NOMO-1 (cell line): Measurements from ENCODE around the gene MOV10L1.
A peak's percentile ranks its signal among the peaks of the same experiment; 100 is the strongest.

Experiments
- DNase-seq, 2 experiments: peaks; one replicate each; lab custom pipeline; 2025; ENCODE audit not compliant: unreplicated experiment in 2 of 2; lab: John Stamatoyannopoulos, UW

Gene MOV10L1

DNA sequence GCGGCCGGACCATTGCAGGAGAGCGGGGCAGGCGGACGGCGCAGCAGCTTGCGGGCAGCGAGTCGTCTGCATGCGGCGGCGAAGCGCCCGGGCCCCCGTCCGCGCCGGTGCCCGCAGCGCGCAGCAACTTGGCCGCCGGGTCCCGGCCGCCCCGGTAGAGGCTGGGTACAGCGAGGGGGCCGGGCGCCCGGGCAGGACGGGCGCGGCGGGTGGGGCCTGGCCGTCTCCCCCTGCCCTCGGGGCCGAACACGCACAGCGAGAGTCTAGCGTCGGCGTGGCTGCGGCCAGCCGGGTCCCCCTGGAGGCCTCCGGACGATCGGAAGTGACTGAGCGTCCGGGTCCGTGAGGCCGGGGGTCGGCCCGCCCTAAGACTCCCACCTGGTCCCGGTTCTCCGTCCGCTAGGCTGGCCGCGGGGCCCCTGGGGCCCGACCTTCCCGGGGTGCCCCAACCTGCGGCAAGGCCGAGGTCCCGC is 95.1 kb downstream of the MOV10L1 start:
- DNase-seq = no peak

DNA sequence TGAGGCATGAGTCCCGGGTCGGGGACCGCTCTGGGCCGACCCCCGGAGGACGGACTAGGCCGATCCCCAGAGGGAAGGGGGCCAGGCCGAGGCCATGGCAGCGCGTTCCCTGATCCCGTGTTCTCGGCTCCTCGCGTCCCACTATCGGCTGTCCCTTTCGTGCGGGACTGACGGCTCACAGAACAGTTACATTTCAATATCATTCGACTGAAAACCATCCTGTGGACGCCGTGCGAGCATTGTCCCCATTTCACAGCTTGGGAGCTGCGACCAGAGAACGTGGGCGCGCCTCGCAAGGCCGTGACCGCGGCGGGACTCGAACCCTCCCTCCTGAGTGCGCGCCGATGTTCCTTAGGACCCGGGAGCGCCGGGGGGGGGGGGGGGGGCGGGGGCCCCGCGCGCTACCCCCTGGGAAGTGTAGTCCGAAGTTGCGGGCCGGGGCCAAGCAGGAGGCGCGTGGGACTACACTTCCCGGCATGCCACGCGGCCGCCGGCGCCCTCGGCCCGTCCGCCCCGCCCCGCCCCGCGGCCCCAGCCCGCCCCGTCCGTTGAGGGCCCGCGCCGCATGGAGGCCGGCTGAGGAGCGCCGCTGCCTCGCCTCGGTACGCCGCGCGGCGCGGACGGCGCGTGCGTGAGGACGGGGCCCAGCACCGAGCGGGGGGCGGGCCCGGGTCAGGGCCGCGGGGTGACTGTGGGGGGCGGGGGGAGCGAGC is 95.7 kb downstream of the MOV10L1 start, which contains the start of gene TRABD:
Gene TRABD, plus strand, starts transcription at position 539 of the 713 bp plus-strand sequence. CDS start 7,148 bp downstream, outside the sequence.
- peak; percentile 78 to 96 for DNase-seq

DNA sequence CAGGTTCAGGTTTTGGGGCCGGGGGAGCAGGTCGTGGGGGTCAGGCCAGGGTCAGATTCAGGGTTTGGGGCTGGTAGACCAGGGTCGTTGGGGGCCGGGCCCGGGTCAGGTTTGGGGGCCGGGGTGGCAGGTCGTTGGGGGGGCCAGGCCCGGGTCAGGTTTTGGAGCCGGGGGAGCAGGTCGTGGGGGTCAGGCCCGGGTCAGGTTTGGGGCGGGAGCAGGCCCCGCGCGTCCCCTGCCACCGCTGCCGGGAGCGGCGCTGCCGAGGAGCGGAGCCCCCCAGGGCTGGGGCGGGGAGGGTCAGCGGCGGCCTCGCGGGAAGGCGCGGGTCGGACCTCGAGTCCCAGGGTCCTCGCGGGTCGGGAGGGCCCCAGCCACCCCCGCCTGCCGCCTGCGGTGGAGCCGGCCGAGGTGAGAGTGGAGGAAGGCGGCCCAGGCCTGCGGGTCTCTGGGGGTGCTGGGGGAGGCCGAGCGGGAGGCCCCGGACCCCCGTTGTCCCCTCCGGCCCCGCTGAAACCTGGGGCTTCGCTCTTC is 96.4 kb downstream of the MOV10L1 start:
- DNase-seq = no peak

DNA sequence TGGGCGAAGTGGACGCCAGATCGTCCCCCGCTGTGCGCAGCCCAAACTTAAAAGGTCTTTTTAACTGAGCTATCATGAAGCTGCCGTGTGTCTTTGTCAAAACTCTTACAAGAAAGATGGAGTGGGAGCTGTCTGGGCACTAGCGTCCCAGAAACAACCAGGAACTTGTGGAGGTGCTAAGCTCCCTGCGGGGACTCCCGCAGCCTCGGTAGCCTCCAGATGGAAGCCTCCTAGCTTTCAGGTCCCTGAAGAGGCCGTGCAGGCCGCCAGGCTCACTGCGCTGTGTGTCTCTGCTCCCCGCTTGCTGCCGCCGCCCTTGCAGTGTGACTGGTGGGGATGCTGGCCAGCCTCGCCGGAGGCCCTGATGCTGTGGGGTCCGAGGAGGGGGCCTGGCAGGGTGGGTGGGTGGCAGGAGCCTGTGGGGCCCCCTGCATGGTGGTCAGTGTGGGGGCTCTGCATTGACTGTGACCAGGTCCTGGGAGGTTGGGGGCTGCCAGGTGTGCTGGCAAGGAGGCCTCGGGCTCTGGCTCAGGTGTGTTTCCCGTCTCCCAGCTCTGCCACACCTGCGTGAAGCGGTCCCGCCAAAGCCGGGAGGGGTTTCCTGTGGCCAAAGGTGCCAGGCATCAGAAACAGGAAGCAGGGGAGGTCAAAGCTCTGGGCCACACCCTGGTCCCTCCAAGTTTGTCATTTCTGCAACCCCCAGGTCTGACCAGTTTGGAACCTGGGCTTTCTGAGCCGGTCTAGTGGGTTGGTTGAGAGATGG is 97.1 kb downstream of the MOV10L1 start:
- peak in 1 of 2 experiments; percentile 7 for DNase-seq

DNA sequence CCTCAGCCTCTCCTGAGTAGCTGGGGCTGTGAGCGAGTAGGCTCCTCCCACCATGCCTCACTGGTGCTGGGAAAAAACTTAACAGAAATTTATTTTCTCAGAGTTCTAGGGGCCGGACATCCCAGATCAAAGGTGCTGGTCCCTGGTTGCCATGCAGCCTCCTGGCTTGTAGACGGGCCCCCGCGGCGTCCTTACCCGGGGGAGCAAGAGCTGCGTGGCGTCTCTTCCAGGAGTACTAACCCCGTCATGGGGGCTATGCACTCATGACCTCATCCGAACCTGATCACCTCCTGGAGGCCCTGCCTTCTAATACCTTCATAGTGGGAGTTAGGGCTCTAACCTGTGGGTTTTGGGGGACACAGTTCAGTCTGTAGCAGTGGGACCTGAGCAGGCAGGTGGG is 98.5 kb downstream of the MOV10L1 start:
- DNase-seq = no peak

DNA sequence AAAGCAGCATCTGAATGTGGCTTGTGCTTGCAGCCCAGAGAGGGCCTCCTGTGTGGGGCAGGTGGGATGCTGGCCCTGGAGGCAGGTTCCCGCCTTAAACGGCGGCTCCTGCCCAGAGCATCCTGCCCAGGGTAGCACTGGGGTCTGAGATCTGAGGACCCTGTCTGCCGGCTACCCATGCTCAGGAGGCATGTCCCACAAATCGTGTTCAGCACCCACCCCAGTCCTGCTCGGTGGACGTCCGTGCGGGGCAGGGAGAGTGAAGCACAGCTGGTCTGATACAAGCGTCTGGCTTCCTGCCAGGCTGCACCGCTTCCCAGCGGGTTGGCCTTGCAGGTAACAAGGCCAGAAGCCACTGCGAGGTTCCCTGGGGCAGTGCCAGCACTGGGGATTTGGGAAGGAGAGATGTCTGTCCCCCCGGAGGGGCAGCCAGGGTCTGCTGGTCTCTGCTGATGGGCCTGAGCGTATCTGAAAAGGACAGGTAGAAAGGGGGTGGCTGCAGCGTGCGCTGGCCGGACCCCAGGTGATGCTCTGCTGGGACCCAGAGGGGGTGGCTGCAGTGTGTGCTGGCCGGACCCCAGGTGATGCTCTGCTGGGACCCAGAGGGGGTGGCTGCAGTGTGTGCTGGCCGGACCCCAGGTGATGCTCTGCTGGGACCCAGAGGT is 99.5 kb downstream of the MOV10L1 start:
- DNase-seq = no peak

DNA sequence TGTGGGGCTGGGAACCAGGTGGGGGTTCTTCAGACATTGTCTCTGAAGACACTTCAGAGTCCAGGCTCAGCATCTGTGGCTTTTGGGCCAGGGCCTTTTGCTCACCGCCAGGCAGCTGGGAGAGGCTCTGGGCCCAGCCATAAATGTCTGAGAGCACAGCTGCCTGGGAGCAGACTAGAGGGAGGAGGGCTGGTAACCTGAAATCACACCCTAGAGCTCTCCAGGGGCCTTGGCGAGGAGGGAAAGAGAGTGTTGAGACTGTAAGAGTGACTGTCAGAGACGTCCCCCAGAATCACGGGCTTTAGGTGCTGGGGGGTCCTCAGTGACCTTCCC is 100.0 kb downstream of the MOV10L1 start:
- no peak for DNase-seq

DNA sequence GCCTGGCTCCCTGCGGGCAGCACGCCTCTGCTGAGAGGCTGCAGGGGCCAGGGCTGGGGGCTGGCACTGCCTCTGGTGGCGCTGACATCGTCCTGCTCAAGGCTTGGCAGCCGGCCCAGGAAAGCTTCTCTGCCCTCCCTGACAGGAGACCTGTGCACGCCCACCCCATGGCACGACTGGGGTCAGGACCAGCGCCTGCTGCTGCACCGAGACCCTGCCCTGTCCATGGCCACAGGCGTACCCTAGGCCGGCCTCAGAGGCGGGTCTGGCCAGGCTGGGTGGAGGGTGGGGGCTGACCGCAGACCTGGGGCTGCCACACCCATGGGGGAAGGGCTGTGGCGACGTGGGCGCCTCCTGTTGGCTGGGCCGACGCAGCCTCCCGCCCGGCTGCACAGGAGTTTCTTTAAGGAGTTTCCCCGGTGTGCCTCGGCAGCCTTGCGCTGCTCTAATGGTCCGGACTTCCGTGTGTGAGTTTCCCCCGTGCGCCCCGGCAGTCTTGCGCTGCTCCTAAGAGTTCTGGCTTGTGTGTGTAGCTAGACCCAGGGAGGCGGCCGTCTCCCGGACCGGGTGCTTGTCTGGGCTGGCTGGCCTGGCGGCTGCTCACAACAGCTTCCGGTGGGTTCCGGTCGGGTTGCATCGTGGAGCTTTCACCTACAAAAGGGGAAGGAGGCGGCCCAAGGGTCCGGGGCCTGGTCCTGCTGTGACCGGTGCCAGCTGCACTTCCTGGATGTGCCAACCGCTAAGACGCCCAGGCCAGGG is 100.6 kb downstream of the MOV10L1 start:
- peak; percentile 91 for DNase-seq

DNA sequence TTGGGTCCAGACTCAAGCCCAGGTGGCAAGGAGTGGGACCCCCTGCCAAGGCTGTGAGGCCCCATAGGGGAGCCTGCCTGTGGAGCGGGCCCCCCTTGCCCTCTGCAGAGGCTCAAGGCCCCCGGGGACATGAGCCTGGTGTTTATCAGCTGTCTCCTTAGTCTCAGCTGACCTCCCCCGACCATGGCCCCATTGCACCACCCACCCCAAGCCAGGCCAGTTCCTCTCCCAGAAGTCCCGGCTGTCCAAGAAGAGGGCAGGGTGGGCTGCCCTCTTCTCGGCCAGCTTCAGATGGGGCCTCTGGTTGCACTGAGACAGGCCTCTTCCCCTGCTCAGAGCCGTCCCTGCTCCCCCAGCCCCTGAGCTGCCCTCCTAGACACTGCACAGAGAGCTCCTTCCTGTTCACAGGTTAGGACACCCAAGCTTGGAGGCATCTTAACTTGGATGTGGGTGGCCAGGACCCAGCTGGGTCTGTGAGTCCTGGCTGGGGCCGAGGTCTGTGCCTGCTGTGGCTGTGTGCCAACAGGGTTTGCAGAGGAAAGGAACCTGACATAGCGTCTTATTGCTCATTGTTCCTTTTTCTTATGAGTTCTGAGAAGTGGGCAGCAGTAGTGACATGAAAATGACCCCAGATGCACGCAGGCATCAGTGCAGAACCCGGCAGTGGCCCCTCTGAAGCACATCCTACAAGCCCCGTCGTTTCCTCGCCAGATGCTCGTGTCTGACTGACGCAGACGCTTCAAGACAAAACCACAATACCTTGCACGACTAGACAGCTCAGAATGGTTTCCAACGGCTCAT is 101.3 kb downstream of the MOV10L1 start:
- peak; percentile 68 to 83 for DNase-seq

DNA sequence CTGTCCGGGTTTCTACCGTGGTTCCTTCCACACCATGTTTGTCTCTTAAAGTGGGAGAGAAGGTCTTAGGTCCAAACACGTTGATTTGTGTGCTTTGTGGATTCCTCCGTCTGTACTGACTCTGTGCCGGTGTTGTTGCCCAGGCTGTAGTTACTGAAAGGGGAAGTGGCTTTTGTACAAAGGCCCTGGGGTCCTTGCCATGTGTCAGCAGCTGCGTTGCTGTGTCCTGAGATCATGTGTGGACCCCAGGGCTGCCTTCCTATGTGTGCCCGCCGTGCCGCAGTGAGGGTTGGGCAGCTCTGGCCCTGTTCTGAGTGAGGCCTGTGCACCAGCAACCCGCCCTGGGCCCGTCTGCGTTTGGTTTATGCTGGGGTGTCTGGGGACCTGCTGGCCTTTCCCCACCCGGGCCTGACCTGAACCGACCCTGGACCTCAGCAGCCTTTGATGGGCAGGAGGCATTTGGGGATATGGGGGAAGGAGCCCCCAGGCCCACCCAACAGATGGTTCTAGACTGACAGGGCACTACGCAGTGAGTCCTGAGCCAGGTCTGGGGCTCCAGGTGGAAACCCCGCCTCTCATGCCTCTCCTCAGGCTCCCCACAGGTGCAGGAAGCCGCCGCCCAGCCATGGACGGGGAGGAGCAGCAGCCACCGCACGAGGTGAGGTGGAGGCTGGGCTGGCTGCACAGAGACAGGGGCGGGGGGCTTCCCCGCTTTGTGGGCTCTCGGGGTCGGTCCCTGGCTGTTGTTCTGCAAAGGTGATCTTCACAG is 102.8 kb downstream of the MOV10L1 start:
- DNase-seq = peak; percentile 22 to 23

DNA sequence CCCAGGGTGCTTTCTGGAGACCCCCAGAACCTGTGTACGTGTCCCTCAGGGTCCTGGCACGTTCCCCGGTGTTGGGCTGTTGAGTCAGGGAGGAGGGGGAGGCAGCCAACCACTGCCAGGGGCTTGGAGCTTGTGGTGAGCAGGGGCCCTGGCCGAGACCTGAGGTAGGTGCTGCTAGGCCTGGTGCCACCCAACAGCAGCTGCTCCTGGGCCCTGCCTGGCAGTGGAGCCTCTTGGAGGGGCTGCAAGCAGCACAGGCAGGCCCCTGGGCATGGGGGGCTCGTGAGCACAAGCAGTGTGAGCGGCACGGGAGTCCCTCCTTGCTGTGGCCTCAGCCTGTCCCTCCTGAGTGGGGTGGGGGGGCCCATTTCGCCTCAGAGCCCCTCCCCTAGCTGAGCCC is 103.8 kb downstream of the MOV10L1 start:
- DNase-seq = no peak

DNA sequence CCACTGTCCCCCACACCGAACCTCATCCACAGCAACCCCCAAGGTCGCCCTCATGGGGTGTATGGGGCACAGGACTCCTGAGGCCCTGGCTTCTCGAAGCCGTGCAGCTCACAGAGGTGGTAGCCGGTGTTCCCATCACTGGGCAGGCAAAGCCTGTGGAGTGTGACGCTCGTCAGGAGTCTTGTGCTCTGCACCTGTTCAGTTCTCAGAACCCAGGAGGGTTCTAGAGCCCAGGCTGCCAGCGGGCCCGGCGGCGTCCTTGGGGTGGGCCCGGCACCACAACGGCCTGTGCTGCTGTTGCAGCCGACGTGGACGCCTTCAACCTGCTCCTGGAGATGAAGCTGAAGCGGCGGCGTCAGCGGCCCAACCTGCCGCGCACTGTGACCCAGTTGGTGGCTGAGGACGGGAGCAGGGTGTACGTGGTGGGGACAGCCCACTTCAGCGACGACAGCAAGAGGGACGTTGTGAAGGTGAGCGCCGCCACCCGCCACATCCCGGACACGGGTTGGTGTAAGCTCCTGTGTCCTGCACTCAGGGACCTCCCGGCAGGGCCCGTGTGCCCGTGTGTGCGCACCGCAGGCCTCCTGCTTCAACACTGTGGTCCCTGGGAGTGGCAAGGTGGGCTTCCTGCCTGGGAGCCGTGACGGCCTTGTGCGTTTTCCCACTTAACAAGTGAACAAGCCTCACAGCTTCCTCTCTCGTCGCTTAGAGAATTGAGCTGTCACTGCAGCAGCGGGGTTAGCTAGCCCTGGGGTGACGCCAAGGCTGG is 104.4 kb downstream of the MOV10L1 start:
- DNase-seq = no peak

DNA sequence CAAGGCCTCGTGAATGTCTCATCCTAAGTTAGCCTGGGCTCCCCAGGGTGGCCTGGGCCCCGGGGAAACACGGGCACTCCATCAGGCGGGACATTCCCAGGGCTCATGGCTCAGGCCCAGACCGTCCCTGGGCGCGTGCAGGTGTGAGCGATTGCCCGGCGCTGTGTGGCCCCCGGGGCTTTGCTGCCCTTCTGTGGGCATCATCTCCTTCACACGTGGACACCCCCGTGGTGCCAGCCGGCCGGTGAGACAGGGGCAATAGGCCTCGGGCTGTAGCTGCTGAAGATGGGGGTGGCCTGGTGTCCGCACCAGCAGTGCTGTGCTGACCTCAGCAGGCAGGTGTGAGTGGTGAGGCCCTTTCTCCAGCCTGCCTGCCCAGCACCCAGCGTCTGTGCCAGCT is 106.5 kb downstream of the MOV10L1 start:
- no peak for DNase-seq

DNA sequence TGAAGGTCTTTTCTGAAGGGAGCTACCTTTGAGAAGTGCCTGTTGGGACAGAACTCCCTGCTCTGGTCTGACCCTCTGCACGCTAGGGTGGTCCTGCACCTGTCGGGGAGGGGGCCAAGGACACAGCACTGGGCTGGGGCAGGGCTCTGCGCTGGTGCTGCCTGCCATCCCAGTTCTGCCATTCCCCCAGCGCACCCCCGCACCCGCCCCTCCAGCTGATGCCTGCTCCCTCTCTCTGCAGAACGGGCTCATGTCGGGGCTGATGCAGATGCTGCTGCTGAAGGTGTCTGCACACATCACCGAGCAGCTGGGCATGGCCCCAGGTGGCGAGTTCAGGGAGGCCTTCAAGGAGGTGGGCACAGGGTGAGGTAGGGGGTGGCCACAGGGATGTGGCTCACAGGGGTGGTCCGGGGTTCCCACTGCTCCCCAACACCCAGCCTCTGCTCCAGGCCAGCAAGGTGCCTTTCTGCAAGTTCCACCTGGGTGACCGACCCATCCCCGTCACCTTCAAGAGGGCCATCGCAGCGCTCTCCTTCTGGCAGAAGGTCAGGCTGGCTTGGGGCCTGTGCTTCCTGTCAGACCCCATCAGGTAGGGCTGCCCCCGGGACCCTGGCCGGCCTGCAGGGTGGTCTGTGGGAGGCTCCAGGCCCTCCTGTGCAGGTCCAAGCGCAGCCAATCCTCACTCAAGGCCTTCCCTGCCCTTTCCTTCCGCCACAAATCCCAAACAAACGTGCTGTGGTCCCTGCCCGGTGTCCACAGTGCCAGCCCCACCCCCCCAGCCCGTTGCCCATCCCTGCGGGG is 107.4 kb downstream of the MOV10L1 start:
- DNase-seq = no peak

DNA sequence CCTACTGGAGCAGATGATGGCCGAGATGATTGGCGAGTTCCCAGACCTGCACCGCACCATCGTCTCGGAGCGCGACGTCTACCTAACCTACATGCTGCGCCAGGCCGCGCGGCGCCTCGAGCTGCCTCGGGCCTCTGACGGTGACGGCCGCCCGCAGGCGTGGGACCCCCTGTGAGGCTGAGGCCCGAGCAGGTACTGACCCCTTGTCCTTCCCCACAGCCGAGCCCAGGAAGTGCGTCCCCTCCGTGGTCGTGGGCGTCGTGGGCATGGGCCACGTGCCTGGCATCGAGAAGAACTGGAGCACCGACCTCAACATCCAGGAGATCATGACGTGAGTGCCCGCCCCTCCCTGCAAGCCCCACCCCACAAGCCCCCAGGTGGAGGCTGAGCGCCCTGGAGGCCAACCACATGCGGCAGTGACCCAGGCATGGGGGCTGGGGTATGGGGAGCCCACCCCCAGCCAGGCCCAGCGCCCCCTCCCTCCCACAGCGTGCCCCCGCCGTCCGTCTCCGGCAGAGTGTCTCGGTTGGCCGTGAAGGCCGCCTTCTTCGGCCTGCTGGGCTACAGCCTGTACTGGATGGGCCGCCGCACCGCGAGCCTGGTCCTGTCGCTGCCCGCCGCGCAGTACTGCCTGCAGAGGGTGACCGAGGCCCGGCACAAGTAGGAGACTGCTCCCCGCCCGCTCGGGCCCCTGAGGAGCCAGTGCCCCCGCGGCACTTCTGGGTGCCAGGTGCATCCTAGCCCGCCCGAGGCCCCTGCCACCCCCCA is 108.2 kb downstream of the MOV10L1 start:
- DNase-seq = no peak

DNA sequence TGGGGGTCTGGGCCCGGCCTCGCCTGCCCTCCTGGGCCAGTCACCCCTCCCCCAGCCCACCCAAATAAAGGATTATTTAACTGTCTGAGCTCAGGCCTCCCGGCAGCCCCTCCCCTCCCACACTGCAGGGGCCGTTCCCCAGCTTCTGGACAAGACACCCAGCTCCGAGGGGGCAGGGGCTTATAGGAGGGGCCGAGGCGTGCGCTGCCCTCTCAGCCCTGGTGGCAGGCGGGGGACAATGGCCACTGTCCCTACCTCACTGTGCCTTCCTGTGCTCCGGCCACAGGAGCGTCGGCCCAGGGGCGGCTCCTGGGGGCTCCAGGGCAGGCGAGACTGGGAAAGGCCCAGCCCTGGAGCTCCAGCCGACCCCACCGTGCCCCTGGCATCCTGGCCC is 108.8 kb downstream of the MOV10L1 start:
- no peak for DNase-seq

DNA sequence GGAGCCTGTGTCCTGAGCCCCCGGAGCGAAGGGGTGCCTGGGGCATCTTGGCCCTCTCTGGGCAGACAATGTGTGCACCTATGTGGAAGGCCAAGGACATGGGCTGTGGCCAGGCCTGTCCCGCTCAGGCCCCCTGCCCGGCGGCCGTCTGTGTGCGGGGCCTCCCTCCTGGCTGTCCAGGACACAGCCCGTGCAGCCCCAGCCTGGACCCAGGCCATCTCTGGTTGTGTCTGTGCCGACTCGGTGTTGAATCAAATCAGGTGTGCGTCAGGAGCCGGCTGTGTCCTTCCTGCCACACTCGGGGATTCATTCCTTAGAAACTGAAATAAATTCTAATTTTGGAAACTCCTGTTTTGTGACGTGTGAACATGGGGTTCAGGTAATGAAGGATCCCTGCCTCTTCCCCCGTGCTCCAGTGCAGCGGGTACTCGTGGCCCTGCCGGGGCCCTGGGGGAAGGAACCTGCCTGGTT is 109.5 kb downstream of the MOV10L1 start:
- DNase-seq = no peak
